Neural cell (in vitro differentiated cells): ENCODE data around the gene RNASE9.
"Not testable (repeated sequence)": the region's sequence is repeated elsewhere in the genome, so short reads cannot be mapped to it uniquely, and the experiment has no call there.

Experiments used
- EP300 ChIP-seq: fragments of 450-650 bp; conservative IDR thresholded peaks from 2 replicates; pipeline ENCODE4 v1.6.1; 2014; ENCODE audit warnings: antibody characterized with exemption, mild to moderate bottlenecking, moderate library complexity; ENCODE audit not compliant: poor library complexity, severe bottlenecking
- EZH2 ChIP-seq: fragments of 200-600, 300-800 bp; shearing (Covaris generic), sonication (generic); IDR thresholded peaks from 2 replicates; pipeline ENCODE4 v1.6.1; 2014; ENCODE audit warnings: antibody characterized with exemption, low read length, borderline replicate concordance, mild to moderate bottlenecking; ENCODE audit not compliant: insufficient read depth, poor library complexity, severe bottlenecking
- MXI1 ChIP-seq: fragments of 450-650 bp; conservative IDR thresholded peaks from 2 replicates; pipeline ENCODE4 v1.6.1; 2014; ENCODE audit warnings: antibody characterized with exemption, mild to moderate bottlenecking; ENCODE audit not compliant: poor library complexity, severe bottlenecking
- SMC3 ChIP-seq: fragments of 450-650 bp; conservative IDR thresholded peaks from 2 replicates; pipeline ENCODE4 v1.6.1; 2014; ENCODE audit warnings: antibody characterized with exemption, mild to moderate bottlenecking, moderate library complexity; ENCODE audit not compliant: poor library complexity
- TF ChIP-seq, protein P1 (sequence below): fragments of 450-650 bp; IDR thresholded peaks from 2 replicates; pipeline ENCODE4 v1.5.1; 2014; ENCODE audit warnings: antibody characterized with exemption, mild to moderate bottlenecking, moderate library complexity; ENCODE audit not compliant: poor library complexity, severe bottlenecking

DNA sequence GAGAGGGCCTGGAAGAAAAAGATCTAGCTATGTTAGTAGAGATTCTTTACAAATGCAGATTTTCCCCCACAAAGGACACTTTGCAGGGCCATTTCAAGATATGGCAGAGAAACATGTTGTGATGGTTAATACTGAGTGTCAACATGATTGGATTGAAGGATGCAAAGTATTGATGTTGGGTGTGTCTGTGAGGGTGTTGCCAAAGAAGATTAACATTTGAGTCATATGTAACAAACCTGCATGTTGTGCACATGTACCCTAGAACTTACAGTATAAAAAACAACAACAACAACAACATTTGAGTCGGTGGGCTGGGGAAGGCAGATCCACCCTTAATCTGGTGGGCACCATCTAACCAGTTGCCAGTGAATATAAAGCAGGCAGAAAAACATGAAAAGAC, 6.4 kb upstream of the RNASE9 start:
- TF ChIP-seq MXI1, EP300, EZH2, SMC3: not testable (repeated sequence)
- TF ChIP-seq, protein P1, sequence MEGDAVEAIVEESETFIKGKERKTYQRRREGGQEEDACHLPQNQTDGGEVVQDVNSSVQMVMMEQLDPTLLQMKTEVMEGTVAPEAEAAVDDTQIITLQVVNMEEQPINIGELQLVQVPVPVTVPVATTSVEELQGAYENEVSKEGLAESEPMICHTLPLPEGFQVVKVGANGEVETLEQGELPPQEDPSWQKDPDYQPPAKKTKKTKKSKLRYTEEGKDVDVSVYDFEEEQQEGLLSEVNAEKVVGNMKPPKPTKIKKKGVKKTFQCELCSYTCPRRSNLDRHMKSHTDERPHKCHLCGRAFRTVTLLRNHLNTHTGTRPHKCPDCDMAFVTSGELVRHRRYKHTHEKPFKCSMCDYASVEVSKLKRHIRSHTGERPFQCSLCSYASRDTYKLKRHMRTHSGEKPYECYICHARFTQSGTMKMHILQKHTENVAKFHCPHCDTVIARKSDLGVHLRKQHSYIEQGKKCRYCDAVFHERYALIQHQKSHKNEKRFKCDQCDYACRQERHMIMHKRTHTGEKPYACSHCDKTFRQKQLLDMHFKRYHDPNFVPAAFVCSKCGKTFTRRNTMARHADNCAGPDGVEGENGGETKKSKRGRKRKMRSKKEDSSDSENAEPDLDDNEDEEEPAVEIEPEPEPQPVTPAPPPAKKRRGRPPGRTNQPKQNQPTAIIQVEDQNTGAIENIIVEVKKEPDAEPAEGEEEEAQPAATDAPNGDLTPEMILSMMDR, result not testable (repeated sequence)
